ENCODE data around the gene MANF.

GRCh38 chr3:51401735-51402134 lies 16.6 kb downstream of the MANF start:
- TF ChIP-seq POLR2A (IDR thresholded peaks at IDR 0.05; ENCODE audit: low read length) (no peak), GATA1 (IDR thresholded peaks at IDR 0.05; ENCODE audit: low read depth, low read length) (no peak)
